ENCODE measurements around the gene KRTAP29-1. TPM values are rescaled to one million over a fixed set of nuclear protein-coding genes. Genes with fewer than 3 reads are reported as not detected.
"Not testable (repeated sequence)": the region's sequence is repeated elsewhere in the genome, so short reads cannot be mapped to it uniquely, and the experiment has no call there.

The KRTAP29-1 gene
- total RNA-seq, 1 donor from 2014 or later: not detected

- intact Hi-C loops (cut with micrococcal nuclease): no loop called here
- no peak for DNase-seq (ENCODE audit: low spot score)
- Mint-ChIP-seq H3K36me3 (ENCODE audit: low read depth) (no peaks in the 10 kb centered on the region), H3K27ac (no peak overlapping the region), H3K4me3 (ENCODE audit: low read depth) (no peak overlapping the region), H3K4me1 (ENCODE audit: low read depth) (no peaks in the 10 kb centered on the region), H3K27me3 (ENCODE audit: low read depth) (peaks cover 3% of the 10 kb centered on the region), H3K9me3 (no peaks in the 10 kb centered on the region)
Observed at GRCh38 chr17:41267711-41268110, 34.9 kb downstream of the KRTAP29-1 start.

- intact Hi-C loops (cut with micrococcal nuclease): no loop called here
- peaks cover 21% of the 10 kb centered on the region for H3K27me3 Mint-ChIP-seq (ENCODE audit: low read depth)
- no peaks in the 10 kb centered on the region for H3K36me3 Mint-ChIP-seq (ENCODE audit: low read depth)
- H3K9me3 Mint-ChIP-seq: no peaks in the 10 kb centered on the region
- no peak within 1 kb of the TSS for H3K27ac Mint-ChIP-seq
- H3K4me3 Mint-ChIP-seq (ENCODE audit: low read depth): no peak within 1 kb of the TSS
- DNase-seq (ENCODE audit: low spot score): no peak
- no peaks in the 10 kb centered on the region for H3K4me1 Mint-ChIP-seq (ENCODE audit: low read depth)
Observed at GRCh38 chr17:41265078-41265477, 37.6 kb downstream of the KRTAP29-1 start, which contains the start of gene KRTAP9-6. Gene KRTAP9-6 (plus strand): TSS chr17:41265378. CDS start chr17:41265378, 0 bp downstream.

GRCh38 chr17:41264599-41264998, 38.1 kb downstream of the KRTAP29-1 start:
- intact Hi-C loops (cut with micrococcal nuclease): no loop called here
- Mint-ChIP-seq H3K27ac (no peak overlapping the region), H3K36me3 (ENCODE audit: low read depth) (no peaks in the 10 kb centered on the region), H3K27me3 (ENCODE audit: low read depth) (peaks cover 21% of the 10 kb centered on the region), H3K4me1 (ENCODE audit: low read depth) (no peaks in the 10 kb centered on the region), H3K4me3 (ENCODE audit: low read depth) (no peak overlapping the region), H3K9me3 (no peaks in the 10 kb centered on the region)
- no peak for DNase-seq (ENCODE audit: low spot score)

- Mint-ChIP-seq H3K4me1 (ENCODE audit: low read depth) (no peaks in the 10 kb centered on the region), H3K9me3 (no peaks in the 10 kb centered on the region), H3K4me3 (ENCODE audit: low read depth) (no peak overlapping the region), H3K36me3 (ENCODE audit: low read depth) (no peaks in the 10 kb centered on the region), H3K27me3 (ENCODE audit: low read depth) (peaks cover 25% of the 10 kb centered on the region), H3K27ac (no peak overlapping the region)
- intact Hi-C loops (cut with micrococcal nuclease): no loop called here
- no peak for DNase-seq (ENCODE audit: low spot score)
Observed at GRCh38 chr17:41263212-41263611, 39.4 kb downstream of the KRTAP29-1 start.

- Mint-ChIP-seq H3K9me3 (no peaks in the 10 kb centered on the region), H3K27ac (no peak overlapping the region), H3K36me3 (ENCODE audit: low read depth) (no peaks in the 10 kb centered on the region), H3K27me3 (ENCODE audit: low read depth) (peaks cover 41% of the 10 kb centered on the region), H3K4me3 (ENCODE audit: low read depth) (no peak overlapping the region), H3K4me1 (ENCODE audit: low read depth) (no peaks in the 10 kb centered on the region)
- DNase-seq (ENCODE audit: low spot score): no peak
- intact Hi-C loops (cut with micrococcal nuclease): no loop called here
Observed at GRCh38 chr17:41258406-41258805, 44.2 kb downstream of the KRTAP29-1 start.

- Mint-ChIP-seq H3K4me1 (ENCODE audit: low read depth) (no peaks in the 10 kb centered on the region), H3K9me3 (no peaks in the 10 kb centered on the region), H3K27ac (no peak overlapping the region), H3K4me3 (ENCODE audit: low read depth) (no peak overlapping the region), H3K36me3 (ENCODE audit: low read depth) (no peaks in the 10 kb centered on the region), H3K27me3 (ENCODE audit: low read depth) (peaks cover 39% of the 10 kb centered on the region)
- DNase-seq (ENCODE audit: low spot score): no peak
- intact Hi-C loops (cut with micrococcal nuclease): no loop called here
Observed at GRCh38 chr17:41256291-41256685, 46.4 kb downstream of the KRTAP29-1 start.

GRCh38 chr17:41255381-41256290, 47.0 kb downstream of the KRTAP29-1 start, which contains the start of gene KRTAP9-9:
Gene KRTAP9-9 (plus strand): TSS chr17:41255384.
- H3K4me1 Mint-ChIP-seq (ENCODE audit: low read depth); H3K36me3 Mint-ChIP-seq (ENCODE audit: low read depth); H3K9me3 Mint-ChIP-seq; H3K4me3 Mint-ChIP-seq (ENCODE audit: low read depth); H3K27ac Mint-ChIP-seq; DNase-seq (ENCODE audit: low spot score); intact Hi-C loops (cut with micrococcal nuclease): not testable (repeated sequence)
- peaks cover 33% of the 10 kb centered on the region for H3K27me3 Mint-ChIP-seq (ENCODE audit: low read depth)

GRCh38 chr17:41254861-41255260, 47.8 kb downstream of the KRTAP29-1 start:
- no peak for DNase-seq (ENCODE audit: low spot score)
- Mint-ChIP-seq H3K36me3 (ENCODE audit: low read depth) (no peaks in the 10 kb centered on the region), H3K9me3 (no peaks in the 10 kb centered on the region), H3K4me1 (ENCODE audit: low read depth) (no peaks in the 10 kb centered on the region), H3K4me3 (ENCODE audit: low read depth) (no peak overlapping the region), H3K27ac (no peak overlapping the region), H3K27me3 (ENCODE audit: low read depth) (peaks cover 37% of the 10 kb centered on the region)
- intact Hi-C loops (cut with micrococcal nuclease): no loop called here

Other genes with a start within 250 kb of the KRTAP29-1 start
- not detected in 2 replicates for gene KRTAP2-2, start 247.6 kb downstream of the KRTAP29-1 start, total RNA-seq
- gene KRTAP2-3, start 242.7 kb downstream of the KRTAP29-1 start, total RNA-seq: not detected in 2 replicates
- not detected in 2 replicates for gene KRTAP2-4, start 237.0 kb downstream of the KRTAP29-1 start, total RNA-seq
- gene KRTAP4-7, start 218.7 kb downstream of the KRTAP29-1 start, total RNA-seq: not detected in 2 replicates
- gene KRTAP4-8, start 204.7 kb downstream of the KRTAP29-1 start, total RNA-seq: not detected in 2 replicates
- gene KRTAP4-16, start 200.6 kb downstream of the KRTAP29-1 start, total RNA-seq: not detected in 2 replicates
- not detected in 2 replicates for gene KRTAP4-9, start 197.5 kb downstream of the KRTAP29-1 start, total RNA-seq
- gene KRTAP4-11, start 184.5 kb downstream of the KRTAP29-1 start, total RNA-seq: not detected in 2 replicates
- not detected in 2 replicates for gene KRTAP4-12, start 178.7 kb downstream of the KRTAP29-1 start, total RNA-seq
- gene KRTAP4-6, start 162.3 kb downstream of the KRTAP29-1 start, total RNA-seq: not detected in 2 replicates
- not detected in 2 replicates for gene KRTAP4-5, start 153.0 kb downstream of the KRTAP29-1 start, total RNA-seq
- gene KRTAP4-4, start 142.1 kb downstream of the KRTAP29-1 start, total RNA-seq: not detected in 2 replicates
- not detected in 2 replicates for gene KRTAP4-3, start 134.6 kb downstream of the KRTAP29-1 start, total RNA-seq
- not detected in 2 replicates for gene KRTAP4-2, start 124.6 kb downstream of the KRTAP29-1 start, total RNA-seq
- gene KRTAP4-1, start 117.9 kb downstream of the KRTAP29-1 start, total RNA-seq: not detected in 2 replicates
- not detected in 2 replicates for gene KRTAP9-1, start 113.0 kb downstream of the KRTAP29-1 start, total RNA-seq
- gene KRTAP9-2, start 76.2 kb downstream of the KRTAP29-1 start, total RNA-seq: not detected in 2 replicates
- not detected in 2 replicates for gene KRTAP9-3, start 70.4 kb downstream of the KRTAP29-1 start, total RNA-seq
- not detected in 2 replicates for gene KRTAP9-8, start 64.9 kb downstream of the KRTAP29-1 start, total RNA-seq
- gene KRTAP9-4, start 53.2 kb downstream of the KRTAP29-1 start, total RNA-seq: not detected in 2 replicates
- not detected in 2 replicates for gene KRTAP9-9, start 47.5 kb downstream of the KRTAP29-1 start, total RNA-seq
- not detected in 2 replicates for gene KRTAP9-6, start 37.5 kb downstream of the KRTAP29-1 start, total RNA-seq
- gene KRTAP9-7, start 27.2 kb downstream of the KRTAP29-1 start, total RNA-seq: not detected in 2 replicates
- not detected in 2 replicates for gene KRTAP16-1, start 6.5 kb upstream of the KRTAP29-1 start, total RNA-seq
- gene KRTAP17-1, start 12.9 kb upstream of the KRTAP29-1 start, total RNA-seq: not detected in 2 replicates
- not detected in 2 replicates for gene KRT33A, start 48.0 kb upstream of the KRTAP29-1 start, total RNA-seq
- not detected in 2 replicates for gene KRT33B, start 67.0 kb upstream of the KRTAP29-1 start, total RNA-seq
- not detected in 2 replicates for gene KRT34, start 79.5 kb upstream of the KRTAP29-1 start, total RNA-seq
- not detected in 2 replicates for gene KRT31, start 94.8 kb upstream of the KRTAP29-1 start, total RNA-seq
- not detected in 2 replicates for gene KRT37, start 121.7 kb upstream of the KRTAP29-1 start, total RNA-seq
- not detected in 2 replicates for gene KRT38, start 138.1 kb upstream of the KRTAP29-1 start, total RNA-seq
- not detected in 2 replicates for gene KRT32, start 164.5 kb upstream of the KRTAP29-1 start, total RNA-seq
- not detected in 2 replicates for gene KRT35, start 178.3 kb upstream of the KRTAP29-1 start, total RNA-seq
- not detected in 2 replicates for gene KRT36, start 187.1 kb upstream of the KRTAP29-1 start, total RNA-seq
- not detected in 2 replicates for gene KRT13, start 202.8 kb upstream of the KRTAP29-1 start, total RNA-seq
- gene KRT15, start 216.0 kb upstream of the KRTAP29-1 start, total RNA-seq: not detected in 2 replicates
- gene KRT19, start 225.5 kb upstream of the KRTAP29-1 start, total RNA-seq: not detected in 2 replicates